PC-9 (cell line): ENCODE results near the gene CETN1. TPM values are rescaled to one million over a fixed set of nuclear protein-coding genes. Genes with fewer than 3 reads are reported as not detected.

ENCODE experiments used
- Bru-seq: library from RNA; stranded (reverse); fragments of 400-500 nt; gene quantifications from one replicate; lab custom pipeline; 2021; lab: Mats Ljungman, UMichigan
- BruChase-seq, 2 experiments: library from RNA; stranded (reverse); fragments of 400-500 nt; gene quantifications; one replicate each; lab custom pipeline; 2021; lab: Mats Ljungman, UMichigan
- BruUV-seq: library from RNA; stranded (reverse); fragments of 400-500 nt; replicated peaks from 2 replicates; lab custom pipeline; 2021; lab: Mats Ljungman, UMichigan
- CTCF ChIA-PET: fragments of 300-600 bp; sonication (Branson Sonifier 250); formaldehyde crosslinking; loops from one replicate; lab custom pipeline; 2022; ENCODE audit warnings: antibody characterized with exemption; lab: Charles Lee
- POLR2A ChIA-PET: fragments of 300-600 bp; sonication (Branson Sonifier 250); formaldehyde crosslinking; loops from one replicate; lab custom pipeline; 2022; ENCODE audit warnings: antibody characterized with exemption; ENCODE audit not compliant: unreplicated experiment; lab: Charles Lee
- DNase-seq, 2 experiments: peaks; one replicate each; pipeline versions ENCODE4 v3.0.0 to v3.0.0-alpha.2; 2015 to 2022; ENCODE audit warnings: mixed read lengths in 1 of 2
- H2AFZ ChIP-seq: fragments of 200-600 bp; sonication (generic); 2 replicates; pipeline ENCODE4 v1.8.1; 2017; ENCODE audit warnings: antibody characterized with exemption
- H3F3A ChIP-seq: fragments of 200-600 bp; sonication (generic); 2 replicates; pipeline ENCODE4 v1.8.1; 2017; ENCODE audit warnings: antibody characterized with exemption, mild to moderate bottlenecking, low read depth; ENCODE audit not compliant: insufficient read depth
- H3K27ac ChIP-seq: fragments of 200-600 bp; sonication (generic); 2 replicates; pipeline ENCODE4 v1.6.1; 2016; ENCODE audit warnings: mixed run types
- H3K27me3 ChIP-seq: fragments of 200-600 bp; sonication (generic); 2 replicates; pipeline ENCODE4 v1.6.1; 2016; ENCODE audit warnings: low read depth, mixed run types; ENCODE audit not compliant: insufficient read depth
- H3K36me3 ChIP-seq: fragments of 200-600 bp; sonication (generic); 2 replicates; pipeline ENCODE4 v1.6.1; 2016; ENCODE audit warnings: low read depth, mixed run types
- H3K4me1 ChIP-seq: fragments of 200-600 bp; sonication (generic); replicated peaks from 2 replicates; pipeline ENCODE4 v1.6.1; 2016; ENCODE audit warnings: mixed run types; ENCODE audit not compliant: insufficient read depth
- H3K4me2 ChIP-seq: fragments of 200-600 bp; sonication (generic); 2 replicates; pipeline ENCODE4 v1.6.1; 2017; ENCODE audit warnings: mixed run types
- H3K4me3 ChIP-seq: fragments of 200-600 bp; sonication (generic); 2 replicates; pipeline ENCODE4 v1.6.1; 2016; ENCODE audit warnings: mixed run types
- H3K79me2 ChIP-seq: fragments of 200-600 bp; sonication (generic); 2 replicates; pipeline ENCODE4 v1.6.1; 2017; ENCODE audit warnings: low read depth, mixed run types
- H3K9me2 ChIP-seq: fragments of 200-600 bp; sonication (generic); 2 replicates; pipeline ENCODE4 v1.8.1; 2017; ENCODE audit warnings: mild to moderate bottlenecking; ENCODE audit not compliant: insufficient read depth
- H3K9me3 ChIP-seq: fragments of 200-600 bp; sonication (generic); 2 replicates; pipeline ENCODE4 v1.8.1; 2016; ENCODE audit warnings: low read depth; ENCODE audit not compliant: insufficient read depth
- H4K20me1 ChIP-seq: fragments of 200-600 bp; sonication (generic); 2 replicates; pipeline ENCODE4 v1.8.1; 2017; ENCODE audit not compliant: insufficient read depth
- CTCF ChIP-seq: fragments of 200-600 bp; sonication (generic); conservative IDR thresholded peaks from 2 replicates; pipeline ENCODE4 v1.6.1; 2017; ENCODE audit warnings: mixed run types, antibody characterized with exemption, mild to moderate bottlenecking, moderate library complexity
- EZH2 ChIP-seq: fragments of 200-600 bp; sonication (generic); IDR thresholded peaks from 2 replicates; pipeline ENCODE4 v1.8.0; 2017; ENCODE audit warnings: antibody characterized with exemption, low read depth
- intact Hi-C: fragments of 100-400 bp; cut with micrococcal nuclease; formaldehyde crosslinking; loops from one replicate; pipeline ENCODE4 v1.10.0; 2022; ENCODE audit not compliant: unreplicated experiment
- long read RNA-seq: library from polyadenylated mRNA; stranded (forward); transcript quantifications from one replicate; pipeline ENCODE4 v2.0.0, GENCODE V29; 2022
- total RNA-seq: library from RNA; stranded (reverse); gene quantifications from 2 replicates; pipeline ENCODE4 v1.2.3, GENCODE V29; 2021

CETN1 gene
- total RNA-seq: not detected in 2 replicates
- Bru-seq, nascent RNA: not detected
- not detected for BruChase-seq, experiment 1, labeled RNA remaining after a 2-hour chase
- BruChase-seq, experiment 2, labeled RNA remaining after a 6-hour chase: not detected
- long read RNA-seq: 0 reads

DNA sequence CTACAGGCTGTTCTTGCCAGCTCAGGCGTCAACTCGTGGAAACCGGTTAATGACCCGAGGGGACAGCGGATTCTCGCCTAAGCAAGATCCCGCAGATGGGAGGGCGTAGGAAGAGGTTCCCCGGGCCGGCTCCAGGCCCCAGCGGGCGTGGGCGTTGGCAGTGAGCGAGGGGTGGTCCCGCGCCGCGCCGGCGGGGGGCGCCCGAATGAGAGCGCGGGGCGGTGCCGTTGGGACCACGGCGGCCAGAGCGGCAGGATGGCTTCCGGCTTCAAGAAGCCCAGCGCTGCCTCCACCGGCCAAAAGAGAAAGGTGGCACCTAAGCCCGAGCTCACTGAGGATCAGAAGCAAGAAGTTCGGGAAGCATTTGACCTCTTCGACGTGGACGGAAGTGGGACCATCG lies at the start of gene CETN1:
CETN1 (plus strand) TSS at position 227 of the 400 bp plus-strand sequence; CDS start at position 256, 29 bp downstream.
- no peak for DNase-seq
- no peak within 1 kb of the TSS for H3K27ac ChIP-seq
- CTCF ChIA-PET: no interaction called here

GRCh38 chr18:532018-532417 lies 48.2 kb upstream of the CETN1 start:
- TF ChIP-seq CTCF (no peak), EZH2 (no peak)
- Histone ChIP-seq H3K9me3 (no peaks in the 10 kb centered on the region), H3F3A (no peaks in the 10 kb centered on the region), H3K36me3 (no peaks in the 10 kb centered on the region), H3K27ac (no peak overlapping the region), H3K79me2 (no peaks in the 10 kb centered on the region), H3K4me2 (no peak overlapping the region), H3K9me2 (no peaks in the 10 kb centered on the region), H3K27me3 (peaks cover 44% of the 10 kb centered on the region), H2AFZ (no peak overlapping the region), H4K20me1 (no peaks in the 10 kb centered on the region), H3K4me3 (no peak overlapping the region), H3K4me1 (no peaks in the 10 kb centered on the region)
- ChIA-PET CTCF (no interaction called here), POLR2A (no interaction called here)
- intact Hi-C loops: no loop called here
- peak in 1 of 2 experiments; percentile 2 for DNase-seq
- no TSS peak for BruUV-seq

More for the DNA sequence above, at the start of gene CETN1:
- H2AFZ ChIP-seq: no peak within 1 kb of the TSS
- POLR2A ChIA-PET: no interaction called here
- H3F3A ChIP-seq: no peaks in the 10 kb centered on the region
- H3K9me3 ChIP-seq: no peaks in the 10 kb centered on the region
- intact Hi-C loops: no loop called here
- H3K36me3 ChIP-seq: no peaks in the 10 kb centered on the region
- TF ChIP-seq EZH2 (no peak), CTCF (no peak)
- no peak within 1 kb of the TSS for H3K4me2 ChIP-seq
- peaks cover 86% of the 10 kb centered on the region for H3K27me3 ChIP-seq
- no TSS peak for BruUV-seq
- H3K4me3 ChIP-seq: no peak within 1 kb of the TSS
- H3K4me1 ChIP-seq: no peaks in the 10 kb centered on the region
- no peaks in the 10 kb centered on the region for H3K79me2 ChIP-seq
- H3K9me2 ChIP-seq: no peaks in the 10 kb centered on the region
- no peaks in the 10 kb centered on the region for H4K20me1 ChIP-seq

- POLR2A ChIA-PET: no interaction called here
- intact Hi-C loops: no loop called here
- no peak for DNase-seq
Measured at GRCh38 chr18:532632-533031, 47.5 kb upstream of the CETN1 start.

More at GRCh38 chr18:532632-533031, 47.5 kb upstream of the CETN1 start:
- Histone ChIP-seq H3K4me1 (no peaks in the 10 kb centered on the region), H4K20me1 (no peaks in the 10 kb centered on the region), H3K79me2 (no peaks in the 10 kb centered on the region), H3K9me2 (no peaks in the 10 kb centered on the region), H2AFZ (no peak overlapping the region), H3K4me2 (no peak overlapping the region), H3K27me3 (peaks cover 40% of the 10 kb centered on the region), H3K4me3 (no peak overlapping the region), H3K36me3 (no peaks in the 10 kb centered on the region), H3K27ac (no peak overlapping the region), H3K9me3 (no peaks in the 10 kb centered on the region), H3F3A (no peaks in the 10 kb centered on the region)
- TF ChIP-seq CTCF (no peak), EZH2 (no peak)
- BruUV-seq: no TSS peak
- CTCF ChIA-PET: no interaction called here
